ENCODE results near the gene PTPRK.

DNA sequence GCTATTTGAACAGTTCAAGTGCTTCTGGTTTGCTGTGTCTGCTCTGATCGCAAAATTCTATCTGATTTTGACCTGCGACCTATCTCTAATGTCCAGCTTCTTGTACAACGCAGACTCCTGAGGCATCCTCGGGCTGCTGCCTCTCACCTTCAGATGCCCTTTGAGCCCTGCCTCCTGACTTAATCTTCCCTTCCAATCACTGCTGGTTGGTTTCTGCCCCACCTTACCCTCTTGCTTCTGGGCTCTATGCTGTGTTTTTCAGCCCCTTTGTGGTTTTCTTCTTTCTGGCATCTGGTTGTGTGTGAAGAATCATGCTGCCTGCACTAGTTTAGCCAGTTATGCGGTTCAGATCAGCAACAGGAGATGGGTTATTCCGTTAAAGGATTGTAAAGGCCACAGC, 488.4 kb downstream of the PTPRK start:
- TF ChIP-seq, protein P1, sequence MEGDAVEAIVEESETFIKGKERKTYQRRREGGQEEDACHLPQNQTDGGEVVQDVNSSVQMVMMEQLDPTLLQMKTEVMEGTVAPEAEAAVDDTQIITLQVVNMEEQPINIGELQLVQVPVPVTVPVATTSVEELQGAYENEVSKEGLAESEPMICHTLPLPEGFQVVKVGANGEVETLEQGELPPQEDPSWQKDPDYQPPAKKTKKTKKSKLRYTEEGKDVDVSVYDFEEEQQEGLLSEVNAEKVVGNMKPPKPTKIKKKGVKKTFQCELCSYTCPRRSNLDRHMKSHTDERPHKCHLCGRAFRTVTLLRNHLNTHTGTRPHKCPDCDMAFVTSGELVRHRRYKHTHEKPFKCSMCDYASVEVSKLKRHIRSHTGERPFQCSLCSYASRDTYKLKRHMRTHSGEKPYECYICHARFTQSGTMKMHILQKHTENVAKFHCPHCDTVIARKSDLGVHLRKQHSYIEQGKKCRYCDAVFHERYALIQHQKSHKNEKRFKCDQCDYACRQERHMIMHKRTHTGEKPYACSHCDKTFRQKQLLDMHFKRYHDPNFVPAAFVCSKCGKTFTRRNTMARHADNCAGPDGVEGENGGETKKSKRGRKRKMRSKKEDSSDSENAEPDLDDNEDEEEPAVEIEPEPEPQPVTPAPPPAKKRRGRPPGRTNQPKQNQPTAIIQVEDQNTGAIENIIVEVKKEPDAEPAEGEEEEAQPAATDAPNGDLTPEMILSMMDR (conservative IDR thresholded peaks at IDR 0.05) = no peak
- no peak for TF ChIP-seq EZH2 (IDR thresholded peaks at IDR 0.05; ENCODE audit: low read depth)
